ENCODE results near the gene C1RL. TPM values are rescaled to one million over a fixed set of nuclear protein-coding genes. Genes with fewer than 3 reads are reported as not detected.

Gene C1RL
- total RNA-seq, 2 donors from 2014 or later = 14.0 to 30.6 TPM

DNA sequence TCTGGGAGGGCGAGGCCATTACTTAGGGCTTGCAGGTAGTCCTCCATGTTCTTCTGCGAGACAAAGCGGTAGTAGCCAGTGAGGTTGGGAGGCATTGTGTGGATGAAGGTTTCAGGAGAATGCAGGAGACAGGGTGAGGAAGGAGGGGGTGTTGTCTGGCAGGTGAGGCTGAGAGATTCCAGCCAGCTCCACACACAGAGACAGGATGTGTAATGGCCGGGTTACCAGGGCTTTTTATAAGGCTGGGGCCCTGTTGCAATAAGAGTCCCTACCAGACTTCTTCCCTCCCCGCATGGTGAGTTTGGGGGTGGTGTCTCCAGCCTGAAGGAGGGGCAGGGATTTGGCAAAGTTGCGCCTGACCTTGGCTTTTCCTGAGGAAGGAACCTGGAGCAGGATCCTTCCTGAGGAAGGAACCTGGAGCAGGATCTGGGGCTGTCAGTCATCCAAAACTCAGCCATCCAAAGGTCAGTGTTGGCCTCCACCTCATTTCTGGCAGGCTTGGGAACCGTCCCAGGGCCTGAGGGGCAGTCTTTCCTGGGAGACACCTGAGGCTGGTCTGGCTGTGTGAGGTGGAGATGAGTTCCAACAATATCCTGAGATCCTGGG is 19.8 kb upstream of the C1RL start, which contains the start of gene RBP5:
RBP5 (minus strand) TSS at position 209 of the 606 bp plus-strand sequence; CDS start at position 95, 114 bp downstream.
- Mint-ChIP-seq H3K4me1 (peaks cover 29% of the 10 kb centered on the region), H3K27ac (peak within 1 kb of the TSS; percentile 90), H3K4me3 (peak within 1 kb of the TSS; percentile 97), H3K27me3 (no peaks in the 10 kb centered on the region), H3K36me3 (ENCODE audit: low read depth) (peaks cover 10% of the 10 kb centered on the region), H3K9me3 (no peaks in the 10 kb centered on the region)
- ATAC-seq (replicated peaks) = no peak

DNA sequence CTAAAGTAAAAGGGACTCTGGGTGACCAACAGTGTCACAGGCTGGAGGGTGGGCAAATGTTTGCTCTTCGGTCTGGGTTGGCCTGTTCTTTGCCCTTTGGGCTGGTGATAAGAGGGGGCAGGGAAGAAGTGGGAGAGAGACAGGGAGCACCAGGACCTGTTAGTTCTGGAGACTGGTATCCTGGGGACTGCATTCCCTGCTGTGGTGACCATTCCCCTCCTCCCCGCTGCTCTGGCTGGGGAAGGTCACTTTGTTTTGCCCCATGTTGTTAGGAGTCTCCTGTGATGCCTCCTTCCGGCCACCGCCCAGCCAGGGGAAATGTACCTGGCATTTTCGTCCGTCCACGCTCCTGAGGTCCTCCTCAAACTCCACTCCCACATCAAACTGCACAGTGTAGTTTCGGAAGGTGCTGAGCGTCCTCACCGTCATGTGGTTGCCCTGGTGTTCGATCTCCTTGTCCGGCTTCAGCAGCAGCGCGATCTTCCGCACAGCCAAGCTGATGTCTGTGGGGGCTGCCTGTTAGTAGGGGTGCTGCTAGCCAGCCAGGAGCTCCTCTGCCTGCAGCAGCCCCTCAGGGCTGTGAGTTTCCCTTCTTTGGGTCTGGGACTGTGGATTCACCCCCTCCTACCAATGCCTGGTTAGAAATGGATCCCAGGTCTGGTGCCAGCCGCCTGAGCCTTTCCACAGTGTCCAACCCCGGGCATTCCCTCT is 19.1 kb upstream of the C1RL start:
- Mint-ChIP-seq H3K4me1 (peaks cover 29% of the 10 kb centered on the region), H3K4me3 (peak overlapping the region; percentile 97), H3K27ac (peak overlapping the region; percentile 34), H3K9me3 (no peaks in the 10 kb centered on the region), H3K36me3 (ENCODE audit: low read depth) (peaks cover 6% of the 10 kb centered on the region), H3K27me3 (no peaks in the 10 kb centered on the region)
- no peak for ATAC-seq (replicated peaks)

DNA sequence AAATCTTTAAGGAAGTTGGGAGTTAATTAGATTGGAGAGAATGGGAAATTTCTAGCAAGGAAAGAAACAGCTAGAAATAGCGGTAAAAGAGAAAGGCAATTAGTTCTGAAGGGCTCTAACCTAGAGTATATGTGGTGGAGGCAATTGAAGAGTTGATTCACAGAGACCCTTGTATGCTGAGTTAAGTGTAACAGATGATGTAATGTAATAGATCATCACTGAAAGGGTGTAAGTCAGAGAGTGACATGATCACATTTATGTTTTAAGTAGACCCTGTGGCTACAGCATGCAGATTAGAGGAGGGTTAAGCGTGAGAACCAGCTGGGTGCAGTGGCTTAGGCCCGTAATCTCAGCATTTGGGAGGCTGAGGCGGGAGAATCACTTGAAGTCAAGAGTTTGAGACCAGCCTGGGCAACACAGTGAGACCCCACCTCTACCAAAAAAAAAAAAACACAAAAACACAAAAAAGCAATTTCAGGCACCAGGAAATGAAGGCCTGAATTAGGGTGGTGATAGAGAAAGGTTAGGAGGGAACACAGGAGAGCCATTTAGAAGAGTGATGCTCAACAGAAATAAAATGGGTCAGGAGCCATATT is 16.7 kb upstream of the C1RL start:
- H3K4me3 Mint-ChIP-seq = no peak overlapping the region
- no peaks in the 10 kb centered on the region for H3K27me3 Mint-ChIP-seq
- no peak overlapping the region for H3K27ac Mint-ChIP-seq
- H3K9me3 Mint-ChIP-seq = no peaks in the 10 kb centered on the region
- peaks cover 2% of the 10 kb centered on the region for H3K36me3 Mint-ChIP-seq (ENCODE audit: low read depth)
- no peak for ATAC-seq (replicated peaks)
- peaks cover 16% of the 10 kb centered on the region for H3K4me1 Mint-ChIP-seq

GRCh38 chr12:7123806-7124522 is 14.9 kb upstream of the C1RL start:
- no peak for ATAC-seq (replicated peaks)
- H3K27me3 Mint-ChIP-seq = no peaks in the 10 kb centered on the region
- no peak overlapping the region for H3K27ac Mint-ChIP-seq
- no peaks in the 10 kb centered on the region for H3K9me3 Mint-ChIP-seq
- H3K4me1 Mint-ChIP-seq = peaks cover 11% of the 10 kb centered on the region
- no peak overlapping the region for H3K4me3 Mint-ChIP-seq
- no peaks in the 10 kb centered on the region for H3K36me3 Mint-ChIP-seq (ENCODE audit: low read depth)

GRCh38 chr12:7122811-7123769 is 14.1 kb upstream of the C1RL start:
- no peak overlapping the region for H3K4me3 Mint-ChIP-seq
- H3K9me3 Mint-ChIP-seq = no peaks in the 10 kb centered on the region
- H3K36me3 Mint-ChIP-seq (ENCODE audit: low read depth) = peaks cover 4% of the 10 kb centered on the region
- no peak overlapping the region for H3K27ac Mint-ChIP-seq
- H3K27me3 Mint-ChIP-seq = no peaks in the 10 kb centered on the region
- H3K4me1 Mint-ChIP-seq = peaks cover 4% of the 10 kb centered on the region
- ATAC-seq (replicated peaks) = no peak

GRCh38 chr12:7121324-7121723 is 12.3 kb upstream of the C1RL start:
- H3K27ac Mint-ChIP-seq = no peak overlapping the region
- H3K4me3 Mint-ChIP-seq = no peak overlapping the region
- ATAC-seq (replicated peaks) = no peak
- no peaks in the 10 kb centered on the region for H3K9me3 Mint-ChIP-seq
- peaks cover 19% of the 10 kb centered on the region for H3K36me3 Mint-ChIP-seq (ENCODE audit: low read depth)
- H3K4me1 Mint-ChIP-seq = peaks cover 4% of the 10 kb centered on the region
- no peaks in the 10 kb centered on the region for H3K27me3 Mint-ChIP-seq

DNA sequence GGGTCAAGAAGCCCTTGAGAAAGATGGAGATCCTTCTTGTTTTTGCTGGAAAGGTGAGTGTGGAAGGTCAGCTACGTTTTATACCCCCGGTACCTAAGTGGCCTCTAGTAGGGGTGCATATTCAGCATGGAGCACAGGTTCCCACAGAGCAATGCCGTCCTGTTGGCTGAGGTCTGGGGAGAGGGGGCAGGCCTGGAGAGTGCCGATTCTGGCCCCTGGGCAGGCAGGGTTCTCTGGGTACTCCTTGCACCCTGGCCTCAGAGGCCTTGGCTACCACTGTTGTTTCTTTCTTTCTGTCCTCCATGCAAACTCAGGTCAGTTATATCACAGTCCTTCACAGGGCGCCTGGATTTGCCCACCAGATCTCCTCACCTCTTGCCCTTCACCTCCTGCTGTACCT is 11.2 kb upstream of the C1RL start:
- Mint-ChIP-seq H3K4me1 (no peaks in the 10 kb centered on the region), H3K4me3 (no peak overlapping the region), H3K36me3 (ENCODE audit: low read depth) (peaks cover 31% of the 10 kb centered on the region), H3K27me3 (no peaks in the 10 kb centered on the region), H3K27ac (no peak overlapping the region), H3K9me3 (no peaks in the 10 kb centered on the region)
- no peak for ATAC-seq (replicated peaks)

DNA sequence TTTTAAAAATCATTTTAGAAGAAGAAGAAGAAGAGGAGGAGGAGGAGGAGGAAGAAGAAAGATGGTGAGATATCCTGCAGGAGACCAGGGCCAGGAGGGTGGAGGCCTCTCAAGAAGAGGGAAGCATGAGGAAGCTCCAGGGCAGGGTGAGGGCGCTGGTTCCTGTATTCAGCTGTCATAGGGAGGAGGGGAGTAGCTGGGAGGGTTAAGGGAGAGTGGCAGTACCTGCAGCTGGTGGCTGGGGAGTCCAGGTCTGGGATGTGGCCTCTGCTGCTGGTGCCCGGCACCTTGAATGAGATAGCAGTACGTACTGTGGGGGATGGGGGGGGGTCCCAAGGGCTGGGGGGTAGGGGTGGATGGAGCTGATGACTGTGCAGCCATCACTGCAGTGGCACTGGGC is 9.9 kb upstream of the C1RL start:
- no peak overlapping the region for H3K4me3 Mint-ChIP-seq
- no peaks in the 10 kb centered on the region for H3K9me3 Mint-ChIP-seq
- ATAC-seq (replicated peaks) = no peak
- H3K27me3 Mint-ChIP-seq = no peaks in the 10 kb centered on the region
- H3K4me1 Mint-ChIP-seq = no peaks in the 10 kb centered on the region
- no peak overlapping the region for H3K27ac Mint-ChIP-seq
- peaks cover 44% of the 10 kb centered on the region for H3K36me3 Mint-ChIP-seq (ENCODE audit: low read depth)

GRCh38 chr12:7117670-7118069 is 8.7 kb upstream of the C1RL start:
- Mint-ChIP-seq H3K4me3 (no peak overlapping the region), H3K27me3 (no peaks in the 10 kb centered on the region), H3K9me3 (no peaks in the 10 kb centered on the region), H3K4me1 (peaks cover 4% of the 10 kb centered on the region), H3K27ac (no peak overlapping the region), H3K36me3 (ENCODE audit: low read depth) (peaks cover 51% of the 10 kb centered on the region)
- ATAC-seq (replicated peaks) = no peak

GRCh38 chr12:7116916-7117315 is 7.9 kb upstream of the C1RL start:
- Mint-ChIP-seq H3K36me3 (ENCODE audit: low read depth) (peaks cover 51% of the 10 kb centered on the region), H3K27ac (no peak overlapping the region), H3K27me3 (no peaks in the 10 kb centered on the region), H3K4me1 (peaks cover 4% of the 10 kb centered on the region), H3K4me3 (no peak overlapping the region), H3K9me3 (no peaks in the 10 kb centered on the region)
- no peak for ATAC-seq (replicated peaks)

DNA sequence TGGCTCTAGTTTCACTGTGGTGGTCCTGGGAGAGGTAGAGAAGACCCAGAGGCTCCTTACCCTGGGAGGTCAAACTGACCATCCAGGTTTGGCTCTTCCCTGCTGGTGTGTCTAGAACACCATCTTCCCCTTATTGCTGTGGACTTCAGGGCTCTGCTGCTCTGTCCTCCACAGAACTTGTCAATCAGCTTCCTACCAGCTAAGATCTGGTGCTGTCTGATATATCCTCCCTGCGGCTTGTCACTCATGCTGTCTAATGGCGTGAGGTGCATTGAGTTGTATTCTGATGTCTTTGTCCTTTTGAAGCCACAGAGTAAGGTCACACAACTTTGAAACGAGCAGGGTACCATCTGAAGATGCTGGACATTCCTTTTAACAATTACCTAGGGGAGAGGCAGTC is 7.2 kb upstream of the C1RL start:
- no peak for ATAC-seq (replicated peaks)
- Mint-ChIP-seq H3K27me3 (no peaks in the 10 kb centered on the region), H3K4me3 (no peak overlapping the region), H3K27ac (no peak overlapping the region), H3K4me1 (peaks cover 4% of the 10 kb centered on the region), H3K9me3 (no peaks in the 10 kb centered on the region), H3K36me3 (ENCODE audit: low read depth) (peaks cover 57% of the 10 kb centered on the region)

- H3K36me3 Mint-ChIP-seq (ENCODE audit: low read depth) = peaks cover 65% of the 10 kb centered on the region
- H3K4me3 Mint-ChIP-seq = no peak overlapping the region
- no peak for ATAC-seq (replicated peaks)
- no peaks in the 10 kb centered on the region for H3K9me3 Mint-ChIP-seq
- H3K27me3 Mint-ChIP-seq = no peaks in the 10 kb centered on the region
- H3K27ac Mint-ChIP-seq = no peak overlapping the region
- H3K4me1 Mint-ChIP-seq = peaks cover 4% of the 10 kb centered on the region
These were observed 5.8 kb upstream of the C1RL start for GRCh38 chr12:7114851-7115250.

GRCh38 chr12:7114008-7114407 is 5.0 kb upstream of the C1RL start:
- no peak for ATAC-seq (replicated peaks)
- Mint-ChIP-seq H3K4me3 (no peak overlapping the region), H3K27ac (no peak overlapping the region), H3K27me3 (no peaks in the 10 kb centered on the region), H3K4me1 (peaks cover 9% of the 10 kb centered on the region), H3K36me3 (ENCODE audit: low read depth) (peaks cover 65% of the 10 kb centered on the region), H3K9me3 (no peaks in the 10 kb centered on the region)

DNA sequence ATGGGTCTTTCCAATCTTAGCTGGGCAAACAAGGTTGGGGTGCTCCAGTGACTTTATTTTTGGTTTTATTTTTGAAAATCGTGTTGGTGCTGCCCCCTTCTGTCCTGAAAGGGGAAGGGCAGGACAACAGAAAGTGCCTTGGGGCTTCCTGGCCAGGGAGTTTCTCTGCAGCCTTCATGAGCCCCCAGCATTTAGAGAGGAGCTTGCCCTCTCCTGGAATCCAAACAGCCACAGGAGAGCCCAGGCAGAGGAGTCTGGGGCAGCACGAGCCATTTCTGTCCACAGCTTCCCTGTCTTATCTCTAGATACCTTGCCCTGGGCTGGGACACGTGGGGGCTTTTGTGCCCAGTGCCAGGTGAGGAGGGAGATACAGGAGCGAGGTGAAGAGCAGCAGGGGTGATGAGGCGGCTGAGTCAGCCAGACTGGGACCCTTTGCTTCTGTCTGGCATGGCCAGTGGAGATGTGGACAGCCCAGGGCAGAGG is 4.4 kb upstream of the C1RL start:
- H3K4me3 Mint-ChIP-seq = no peak overlapping the region
- H3K27me3 Mint-ChIP-seq = no peaks in the 10 kb centered on the region
- H3K27ac Mint-ChIP-seq = no peak overlapping the region
- ATAC-seq (replicated peaks) = no peak
- H3K9me3 Mint-ChIP-seq = no peaks in the 10 kb centered on the region
- H3K36me3 Mint-ChIP-seq (ENCODE audit: low read depth) = peaks cover 66% of the 10 kb centered on the region
- H3K4me1 Mint-ChIP-seq = peaks cover 9% of the 10 kb centered on the region
